Occipital lobe (tissue), 2 donors: ENCODE data around the gene WWP2. TPM values are rescaled to one million over a fixed set of nuclear protein-coding genes. Genes with fewer than 3 reads are reported as not detected.

Source experiments
- DNase-seq: peaks from one replicate; lab custom pipeline; 2025; lab: John Stamatoyannopoulos, UW
- total RNA-seq: library from RNA; depleted of rRNA; stranded (reverse); fragments of >200 nt; gene quantifications from one replicate; pipeline ENCODE4 v1.2.3, GENCODE V29; 2014

WWP2 gene
- total RNA-seq, 1 donor from 2014 or later: 15.9 TPM

GRCh38 chr16:69925311-69925710, 163.2 kb downstream of the WWP2 start:
- no peak for DNase-seq

GRCh38 chr16:69926241-69926640, 164.1 kb downstream of the WWP2 start:
- DNase-seq: peak; percentile 21

DNA sequence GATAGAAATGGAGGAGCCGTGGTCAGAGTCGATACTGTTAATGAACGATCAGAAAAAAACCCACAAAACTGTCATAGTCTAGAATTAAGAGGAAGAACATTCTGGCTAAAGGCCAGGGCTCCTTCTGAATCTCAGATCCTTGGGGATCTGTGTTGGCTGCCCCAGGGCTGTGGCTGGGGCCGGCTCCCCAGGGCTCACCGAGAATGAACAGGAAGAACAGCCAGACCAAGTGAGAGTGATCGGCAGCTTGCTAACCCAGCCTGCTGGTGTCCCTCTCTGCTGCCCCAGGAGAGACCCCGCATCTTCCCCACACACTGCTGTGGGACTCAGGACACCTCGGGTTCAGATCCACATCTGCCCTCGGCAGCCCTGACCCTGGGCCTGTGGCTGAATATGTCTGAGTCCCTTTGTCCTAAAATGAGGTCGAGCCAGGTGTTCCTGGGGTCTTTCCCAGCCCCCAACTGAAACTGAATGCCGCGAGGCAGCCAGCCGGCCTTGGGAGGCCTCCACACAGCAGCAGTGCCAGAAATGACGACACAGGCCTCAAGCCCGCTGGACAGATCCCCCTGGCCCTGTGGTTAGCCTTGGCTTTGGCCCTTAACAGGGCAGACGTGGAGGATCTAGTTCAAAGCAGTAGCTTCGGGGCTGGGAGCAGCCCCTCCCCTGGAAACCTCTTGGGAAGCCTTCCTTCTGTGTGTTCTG, 165.1 kb downstream of the WWP2 start:
- DNase-seq: no peak

DNA sequence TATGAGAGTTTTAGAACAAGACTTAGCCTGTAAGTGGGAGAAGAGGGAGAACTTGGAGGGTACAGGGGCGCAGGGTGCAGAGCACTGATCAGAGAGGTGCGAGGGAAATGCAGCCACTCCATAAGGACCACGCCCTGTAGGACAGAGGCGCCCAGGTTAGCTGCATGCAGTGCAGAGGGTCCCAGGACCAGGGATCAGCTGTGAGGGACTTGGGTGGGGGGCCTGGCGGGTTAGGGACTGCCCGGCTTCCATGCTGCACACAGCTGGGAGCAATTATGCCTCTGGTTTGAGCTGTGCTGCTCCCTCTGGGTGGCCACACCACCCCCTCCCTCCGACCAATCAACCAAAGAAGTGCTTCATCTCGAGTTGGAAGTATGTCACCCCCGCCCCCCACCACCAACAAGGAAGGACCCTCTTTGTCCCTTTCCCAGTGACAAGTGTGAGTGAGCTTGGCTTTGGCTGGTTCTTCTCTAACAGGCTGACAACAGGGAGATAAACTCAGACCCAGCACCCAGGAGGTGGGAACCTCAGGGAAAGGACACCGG, 166.8 kb downstream of the WWP2 start:
- DNase-seq: no peak

- DNase-seq: no peak
Observed at GRCh38 chr16:69929480-69929879, 167.3 kb downstream of the WWP2 start.

- no peak for DNase-seq
Observed at GRCh38 chr16:69930117-69930776, 168.1 kb downstream of the WWP2 start.

DNA sequence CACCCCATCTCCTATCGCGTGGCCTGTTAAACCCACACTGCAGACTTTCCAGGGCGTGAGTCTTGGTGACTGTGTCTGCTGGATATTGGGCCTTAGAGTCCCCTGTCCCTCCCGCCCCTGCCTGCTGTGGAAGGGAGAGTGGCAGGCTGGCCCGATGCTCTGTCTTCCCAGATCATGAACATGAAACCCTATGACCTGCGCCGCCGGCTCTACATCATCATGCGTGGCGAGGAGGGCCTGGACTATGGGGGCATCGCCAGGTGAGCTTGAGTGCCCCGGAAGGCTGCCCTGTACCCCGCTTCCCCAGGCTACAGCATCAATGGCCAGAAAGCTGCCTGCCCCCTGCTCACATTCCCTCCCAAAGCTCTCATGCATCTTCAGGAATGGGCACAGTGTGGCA, 169.5 kb downstream of the WWP2 start:
- no peak for DNase-seq

DNA sequence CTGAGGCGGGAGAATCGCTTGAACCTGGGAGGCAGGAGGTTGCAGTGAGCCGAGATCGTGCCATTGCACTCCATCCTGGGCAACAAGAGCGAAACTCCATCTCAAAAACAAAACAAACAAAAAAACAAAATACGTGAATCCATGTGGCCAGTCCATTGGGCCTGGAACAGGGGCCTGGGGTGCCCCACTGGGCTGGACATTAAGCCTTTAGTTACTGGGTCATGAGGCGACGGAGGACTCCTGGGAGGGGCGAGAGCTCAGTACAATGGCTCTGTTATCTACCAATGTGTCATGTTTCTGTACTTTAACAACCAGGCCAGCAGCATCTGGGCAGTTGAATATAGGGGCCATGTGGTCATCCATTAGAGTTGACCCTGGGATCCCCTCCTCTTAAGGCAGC, 170.1 kb downstream of the WWP2 start:
- DNase-seq: peak; percentile 20

DNA sequence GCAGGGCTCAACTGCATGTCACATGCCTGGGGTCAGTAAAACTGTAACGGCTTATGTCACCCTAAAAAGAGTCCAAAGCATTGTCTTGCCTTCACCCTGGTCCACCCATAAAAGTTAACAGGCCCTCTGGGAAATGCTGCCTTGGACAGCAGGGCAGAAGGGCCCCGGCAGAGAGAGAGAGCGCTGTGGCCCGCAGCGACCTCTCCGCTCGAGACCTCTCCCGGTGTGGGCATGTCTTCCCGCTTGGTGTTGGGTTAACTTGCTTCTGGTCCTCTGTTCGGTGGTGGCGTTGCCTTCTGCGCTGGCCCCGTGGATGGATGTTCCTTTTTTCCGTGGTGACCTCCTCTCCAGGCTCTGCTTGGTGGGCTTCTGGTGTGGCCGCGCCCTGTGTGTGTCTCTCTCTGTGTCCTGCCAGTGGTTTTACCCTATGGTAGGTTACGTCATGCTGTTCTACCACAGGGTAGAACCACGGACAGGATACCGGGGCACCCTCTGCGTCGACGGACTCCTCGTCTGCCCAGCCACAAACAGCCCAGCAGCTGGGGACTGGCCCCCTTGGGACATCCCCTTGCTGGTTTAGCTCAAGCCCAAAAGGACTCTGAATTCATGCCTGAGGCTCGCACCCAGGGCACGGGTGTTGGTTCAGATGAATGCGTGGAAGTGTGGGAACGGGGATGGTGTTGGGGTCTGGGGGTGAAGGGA, 170.7 kb downstream of the WWP2 start:
- no peak for DNase-seq

- DNase-seq: no peak
Observed at GRCh38 chr16:69934044-69934443, 171.9 kb downstream of the WWP2 start.

DNA sequence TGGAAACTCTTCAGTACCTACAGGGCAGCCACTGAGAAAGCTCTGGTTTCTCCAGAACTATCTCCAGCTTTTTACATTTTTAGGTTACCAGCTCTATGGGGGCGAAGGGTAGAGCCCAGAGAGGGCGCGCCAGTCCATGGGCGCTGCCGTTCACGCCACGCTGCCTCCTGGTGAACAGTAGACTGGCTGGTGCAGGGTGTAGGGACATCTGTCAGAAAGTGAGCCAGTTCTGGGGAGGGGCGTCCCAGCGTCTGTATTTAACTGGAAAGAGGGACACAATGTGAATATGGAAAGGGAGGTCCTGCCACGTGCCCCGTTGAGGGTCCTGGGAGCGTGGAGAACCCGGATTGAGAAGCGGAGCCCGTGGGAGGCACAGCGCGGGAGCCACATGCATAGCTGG, 172.6 kb downstream of the WWP2 start:
- DNase-seq: no peak

GRCh38 chr16:69935278-69935711, 173.2 kb downstream of the WWP2 start:
- DNase-seq: peak; percentile 38

GRCh38 chr16:69935740-69936139, 173.6 kb downstream of the WWP2 start:
- DNase-seq: no peak

DNA sequence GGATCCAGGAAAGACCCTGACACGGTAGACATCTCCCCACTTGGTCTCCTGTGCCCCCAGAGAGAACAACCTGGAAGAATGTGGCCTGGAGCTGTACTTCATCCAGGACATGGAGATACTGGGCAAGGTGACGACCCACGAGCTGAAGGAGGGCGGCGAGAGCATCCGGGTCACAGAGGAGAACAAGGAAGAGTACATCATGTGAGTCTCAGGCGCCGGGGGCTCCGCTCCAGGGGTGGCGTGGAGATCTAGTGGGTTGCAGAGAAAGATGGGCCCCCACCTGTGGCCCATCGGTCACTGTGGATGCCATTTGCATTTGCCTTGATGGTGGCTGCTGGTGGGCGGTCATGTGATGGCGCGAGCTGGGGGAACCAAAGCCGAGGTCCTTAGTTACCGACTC, 174.1 kb downstream of the WWP2 start:
- no peak for DNase-seq

DNA sequence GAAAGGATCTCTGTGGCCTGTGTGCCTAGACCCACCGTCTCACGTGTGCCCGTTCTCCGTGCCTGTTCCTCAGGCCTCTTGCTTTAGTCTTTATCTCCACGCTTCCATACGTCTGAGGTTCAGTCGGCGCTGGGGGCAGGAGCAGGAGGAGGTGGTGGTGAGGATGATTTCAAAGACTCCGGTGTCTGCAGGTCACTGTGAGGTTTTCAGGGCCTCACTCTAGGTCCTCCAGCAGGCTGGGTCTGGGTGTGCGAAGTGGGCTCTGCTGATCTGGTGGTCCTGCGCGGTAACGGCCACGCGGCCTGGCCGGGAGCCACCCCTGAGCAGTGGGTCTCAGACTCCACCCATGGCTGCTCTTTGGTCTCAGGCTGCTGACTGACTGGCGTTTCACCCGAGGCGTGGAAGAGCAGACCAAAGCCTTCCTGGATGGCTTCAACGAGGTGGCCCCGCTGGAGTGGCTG, 174.6 kb downstream of the WWP2 start:
- DNase-seq: no peak

- peak; percentile 23 for DNase-seq
Observed at GRCh38 chr16:69937465-69937951, 175.4 kb downstream of the WWP2 start.

GRCh38 chr16:69938981-69939820, 177.1 kb downstream of the WWP2 start:
- no peak for DNase-seq

GRCh38 chr16:69939821-69940585, 177.9 kb downstream of the WWP2 start:
- no peak for DNase-seq

DNA sequence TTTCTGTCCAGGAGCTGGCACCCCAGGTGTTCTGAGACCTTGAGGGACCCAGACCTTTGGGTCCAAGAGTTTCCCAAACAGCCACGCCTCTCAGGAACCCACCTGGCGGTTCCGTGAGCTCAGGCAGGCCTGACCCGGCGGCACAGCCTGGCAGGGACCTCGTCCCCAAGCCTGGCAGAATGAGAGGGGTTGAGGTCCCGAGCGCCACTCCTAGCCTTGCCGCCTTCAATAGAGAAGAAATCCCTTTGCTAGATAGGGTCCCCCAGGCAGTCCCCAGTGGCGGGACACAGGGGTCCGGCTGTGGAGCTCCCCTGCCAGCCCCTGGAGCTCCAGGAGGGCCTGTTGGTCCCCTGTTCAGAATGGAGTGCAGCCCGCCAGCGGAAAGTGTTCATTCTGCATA, 178.5 kb downstream of the WWP2 start:
- DNase-seq: no peak
